ENCODE measurements around the gene RPH3AL. TPM values are rescaled to one million over a fixed set of nuclear protein-coding genes. Genes with fewer than 3 reads are reported as not detected.

RPH3AL gene
- total and polyA plus RNA-seq, 12 donors = 3.6 to 11.1 (median 6.0) TPM

GRCh38 chr17:231966-232807 lies 120.4 kb downstream of the RPH3AL start:
- DNase-seq (peak in 1 of 2 donors; percentile 3), ATAC-seq (peak in 2 of 8 donors; percentile 45)
- Histone ChIP-seq H3K27ac (peak overlapping the region in 8 of 10 donors; percentile 16 to 83 (median 53)), H3K4me1 (peaks cover 0 to 51% (median 22%) of the 10 kb centered on the region in 9 donors), H3K4me3 (no peak overlapping the region), H3K27me3 (no peaks in the 10 kb centered on the region), H3K9me3 (no peaks in the 10 kb centered on the region), H3K36me3 (no peaks in the 10 kb centered on the region)
- no peak for TF ChIP-seq CTCF (IDR thresholded peaks at IDR 0.05)
- WGBS, 2 donors = 68% methylated on average over 24 of the region's 24 CpGs
- intact Hi-C loops (cut with DNase I) = no loop called here

- H3K27me3 ChIP-seq = no peaks in the 10 kb centered on the region
Measured at GRCh38 chr17:231191-231965, 121.2 kb downstream of the RPH3AL start.

GRCh38 chr17:230395-230770 lies 122.2 kb downstream of the RPH3AL start:
- Histone ChIP-seq H3K27ac (peak overlapping the region in 3 of 10 donors; percentile 65 to 75 (median 74)), H3K4me3 (no peak overlapping the region), H3K4me1 (peaks cover 0 to 56% (median 22%) of the 10 kb centered on the region in 9 donors), H3K36me3 (no peaks in the 10 kb centered on the region), H3K27me3 (no peaks in the 10 kb centered on the region), H3K9me3 (no peaks in the 10 kb centered on the region)
- DNase-seq = no peak
- no peak for TF ChIP-seq CTCF (IDR thresholded peaks at IDR 0.05)
- ATAC-seq = no peak
- WGBS, 2 donors = 93 to 95% methylated on average over 7 of the region's 7 CpGs
- intact Hi-C loops (cut with DNase I) = no loop called here

More at GRCh38 chr17:231191-231965, 121.2 kb downstream of the RPH3AL start:
- no peak for ATAC-seq
- no peak overlapping the region for H3K4me3 ChIP-seq
- intact Hi-C loops (cut with DNase I) = no loop called here
- H3K36me3 ChIP-seq = no peaks in the 10 kb centered on the region
- H3K4me1 ChIP-seq = peaks cover 0 to 56% (median 22%) of the 10 kb centered on the region in 9 donors
- TF ChIP-seq CTCF (IDR thresholded peaks at IDR 0.05) = no peak
- WGBS, 2 donors = 81 to 82% methylated on average over 16 of the region's 16 CpGs
- DNase-seq = no peak
- H3K27ac ChIP-seq = peak overlapping the region in 3 of 10 donors; percentile 7 to 83 (median 67)
- no peaks in the 10 kb centered on the region for H3K9me3 ChIP-seq

GRCh38 chr17:229709-230394 lies 122.8 kb downstream of the RPH3AL start:
- ATAC-seq (no peak), DNase-seq (no peak)

More at GRCh38 chr17:229709-230394, 122.8 kb downstream of the RPH3AL start:
- Histone ChIP-seq H3K27me3 (no peaks in the 10 kb centered on the region), H3K36me3 (no peaks in the 10 kb centered on the region), H3K4me1 (peaks cover 0 to 54% (median 21%) of the 10 kb centered on the region in 9 donors), H3K4me3 (no peak overlapping the region), H3K27ac (peak overlapping the region in 8 of 10 donors; percentile 6 to 75 (median 63)), H3K9me3 (no peaks in the 10 kb centered on the region)
- TF ChIP-seq CTCF (IDR thresholded peaks at IDR 0.05) = no peak
- intact Hi-C loops (cut with DNase I) = no loop called here
- 88 to 90% methylated on average over 15 of the region's 15 CpGs for WGBS, 2 donors

Measured in heart right ventricle (tissue), 16 donors.